HG03342 (cell line): Measurements from ENCODE around the gene TOM1L2.
A peak's percentile ranks its signal among the peaks of the same experiment; 100 is the strongest.

Experiments
- ATAC-seq: cut with Tn5 transposase; IDR thresholded peaks from one replicate; pipeline ENCODE4 v1.9.1; 2021; ENCODE audit warnings: mild to moderate bottlenecking, moderate library complexity; ENCODE audit not compliant: unreplicated experiment

Gene TOM1L2

GRCh38 chr17:17972126-17972951, at the start of gene TOM1L2, which contains the start of gene DRC3:
Gene TOM1L2, minus strand, starts transcription at chr17:17972400. Its CDS starts 87 bp downstream, at chr17:17972313.
Gene DRC3, plus strand, starts transcription at chr17:17972862. Its CDS starts 4,737 bp downstream, at chr17:17977599.
- peak; percentile 93 for ATAC-seq

GRCh38 chr17:18021372-18021771, 49.2 kb upstream of the TOM1L2 start:
- ATAC-seq = no peak

- no peak for ATAC-seq
Measured at GRCh38 chr17:18020971-18021370, 48.8 kb upstream of the TOM1L2 start.

GRCh38 chr17:18019838-18020154, 47.6 kb upstream of the TOM1L2 start:
- ATAC-seq = no peak

GRCh38 chr17:18018411-18018921, 46.3 kb upstream of the TOM1L2 start:
- no peak for ATAC-seq

- no peak for ATAC-seq
Measured at GRCh38 chr17:18017958-18018357, 45.8 kb upstream of the TOM1L2 start.

GRCh38 chr17:18016426-18016825, 44.2 kb upstream of the TOM1L2 start:
- no peak for ATAC-seq

GRCh38 chr17:18015593-18015992, 43.4 kb upstream of the TOM1L2 start:
- no peak for ATAC-seq

- ATAC-seq = no peak
Measured at GRCh38 chr17:18014006-18014405, 41.8 kb upstream of the TOM1L2 start.

- no peak for ATAC-seq
Measured at GRCh38 chr17:18011286-18011685, 39.1 kb upstream of the TOM1L2 start.

GRCh38 chr17:18009609-18010420, 37.6 kb upstream of the TOM1L2 start:
- no peak for ATAC-seq

- ATAC-seq = no peak
Measured at GRCh38 chr17:18008496-18009268, 36.5 kb upstream of the TOM1L2 start.

GRCh38 chr17:18006495-18007239, 34.5 kb upstream of the TOM1L2 start:
- no peak for ATAC-seq

- no peak for ATAC-seq
Measured at GRCh38 chr17:18005496-18005895, 33.3 kb upstream of the TOM1L2 start.

GRCh38 chr17:18004884-18005305, 32.7 kb upstream of the TOM1L2 start:
- no peak for ATAC-seq

GRCh38 chr17:18004345-18004744, 32.1 kb upstream of the TOM1L2 start:
- ATAC-seq = no peak

- ATAC-seq = no peak
Measured at GRCh38 chr17:18002171-18002570, 30.0 kb upstream of the TOM1L2 start.

- no peak for ATAC-seq
Measured at GRCh38 chr17:18000030-18000408, 27.8 kb upstream of the TOM1L2 start.

- no peak for ATAC-seq
Measured at GRCh38 chr17:17999364-18000029, 27.3 kb upstream of the TOM1L2 start.

GRCh38 chr17:17998934-17999333, 26.7 kb upstream of the TOM1L2 start:
- no peak for ATAC-seq
